Kidney tubule cell (primary cell): ENCODE measurements around the gene MCTP1.

Source experiments
- DNase-seq: peaks from one replicate; pipeline ENCODE4 v3.0.0-alpha.2; 2018; ENCODE audit warnings: low spot score

The MCTP1 gene

GRCh38 chr5:95072281-95072680, 212.6 kb downstream of the MCTP1 start:
- DNase-seq, result no peak

- no peak for DNase-seq
These were observed 214.0 kb downstream of the MCTP1 start for GRCh38 chr5:95070866-95071265.

GRCh38 chr5:95070453-95070852, 214.4 kb downstream of the MCTP1 start:
- DNase-seq, result no peak

- DNase-seq, result no peak
These were observed 214.9 kb downstream of the MCTP1 start for GRCh38 chr5:95069948-95070347.

- no peak for DNase-seq
These were observed 215.9 kb downstream of the MCTP1 start for GRCh38 chr5:95069021-95069420.

GRCh38 chr5:95068289-95068910, 216.5 kb downstream of the MCTP1 start:
- DNase-seq, result no peak

GRCh38 chr5:95066048-95066447, 218.8 kb downstream of the MCTP1 start:
- no peak for DNase-seq

- DNase-seq, result no peak
These were observed 221.4 kb downstream of the MCTP1 start for GRCh38 chr5:95063492-95063891.

GRCh38 chr5:95060098-95060497, 224.8 kb downstream of the MCTP1 start:
- DNase-seq, result no peak

- DNase-seq, result no peak
These were observed 225.3 kb downstream of the MCTP1 start for GRCh38 chr5:95059636-95060035.

GRCh38 chr5:95057615-95058014, 227.3 kb downstream of the MCTP1 start:
- no peak for DNase-seq

- DNase-seq, result no peak
These were observed 231.6 kb downstream of the MCTP1 start for GRCh38 chr5:95053253-95053652.

- DNase-seq, result no peak
These were observed 234.2 kb downstream of the MCTP1 start for GRCh38 chr5:95050708-95051107.

- DNase-seq, result no peak
These were observed 236.3 kb downstream of the MCTP1 start for GRCh38 chr5:95048628-95049027.

- DNase-seq, result no peak
These were observed 239.5 kb downstream of the MCTP1 start for GRCh38 chr5:95045181-95045965.

- no peak for DNase-seq
These were observed 240.8 kb downstream of the MCTP1 start for GRCh38 chr5:95044096-95044495.

GRCh38 chr5:95043648-95044047, 241.2 kb downstream of the MCTP1 start:
- no peak for DNase-seq

- no peak for DNase-seq
These were observed 241.7 kb downstream of the MCTP1 start for GRCh38 chr5:95043234-95043633.

GRCh38 chr5:95042037-95042436, 242.9 kb downstream of the MCTP1 start:
- no peak for DNase-seq

GRCh38 chr5:95035891-95036685, 248.8 kb downstream of the MCTP1 start:
- no peak for DNase-seq

- DNase-seq, result no peak
These were observed 252.1 kb downstream of the MCTP1 start for GRCh38 chr5:95032801-95033200.

GRCh38 chr5:95029569-95030366, 255.1 kb downstream of the MCTP1 start:
- DNase-seq, result peak; percentile 13
